GM12878 (cell line): ENCODE measurements around the gene UBAC2. TPM values are rescaled to one million over a fixed set of nuclear protein-coding genes. Genes with fewer than 3 reads are reported as not detected.

Source experiments
- BCL11A ChIP-seq: IDR thresholded peaks from 2 replicates; pipeline ENCODE4 v1.6.1; 2011; ENCODE audit warnings: low read depth, low read length
- BHLHE40 ChIP-seq, 2 experiments: fragments of 450-650 bp in 1 of 2; IDR thresholded peaks; 2 replicates each; pipeline ENCODE4 v1.6.1; 2011 to 2017; ENCODE audit warnings: low read depth in 2 of 2, borderline replicate concordance in 1 of 2, improper control_type of control experiment in 1 of 2, low read length in 1 of 2, mild to moderate bottlenecking in 1 of 2
- CBX5 ChIP-seq: sonication (generic); IDR thresholded peaks from 2 replicates; pipeline ENCODE4 v1.6.1; 2016; ENCODE audit warnings: low read depth, moderate library complexity, mild to moderate bottlenecking, inconsistent platforms
- CEBPB ChIP-seq, 2 experiments: fragments of 150-350 bp in 1 of 2; IDR thresholded peaks; 2 replicates each; pipeline ENCODE4 v1.6.1; 2012 to 2014; ENCODE audit warnings: low read depth in 2 of 2, low read length in 2 of 2, borderline replicate concordance in 1 of 2, inconsistent platforms in 1 of 2
- CHD1 ChIP-seq: IDR thresholded peaks from 2 replicates; pipeline ENCODE4 v1.6.1; 2012; ENCODE audit warnings: low read depth, low read length, improper control_type of control experiment
- CUX1 ChIP-seq: IDR thresholded peaks from 2 replicates; pipeline ENCODE4 v1.6.1; 2012; ENCODE audit warnings: improper control_type of control experiment, low read depth, low read length; ENCODE audit not compliant: insufficient replicate concordance
- HDAC6 ChIP-seq: fragments of 200-600 bp; sonication (generic); IDR thresholded peaks from one replicate; pipeline ENCODE4 v1.8.0; 2017; ENCODE audit warnings: antibody characterized with exemption; ENCODE audit not compliant: unreplicated experiment
- MEF2A ChIP-seq: IDR thresholded peaks from 2 replicates; pipeline ENCODE4 v1.6.1; 2011; ENCODE audit warnings: low read depth, mild to moderate bottlenecking, low read length, moderate library complexity; ENCODE audit not compliant: insufficient read depth
- MXI1 ChIP-seq: fragments of 150-350 bp; IDR thresholded peaks from 2 replicates; pipeline ENCODE4 v1.6.1; 2011; ENCODE audit warnings: low read depth, mild to moderate bottlenecking, inconsistent platforms, low read length, improper control_type of control experiment
- RELA ChIP-seq: fragments of 450-650 bp; IDR thresholded peaks from 2 replicates; pipeline ENCODE4 v1.8.0; 2014; ENCODE audit warnings: borderline replicate concordance; ENCODE audit not compliant: partially characterized antibody
- SIN3A ChIP-seq: IDR thresholded peaks from 2 replicates; pipeline ENCODE4 v1.6.1; 2012; ENCODE audit warnings: low read depth, low read length, improper control_type of control experiment
- SP1 ChIP-seq: IDR thresholded peaks from one replicate; pipeline ENCODE4 v1.6.1; 2011; ENCODE audit warnings: low read depth, low read length
- SPI1 ChIP-seq: IDR thresholded peaks from 2 replicates; pipeline ENCODE4 v1.6.1; 2011; ENCODE audit warnings: low read depth, mild to moderate bottlenecking, low read length, moderate library complexity, borderline replicate concordance; ENCODE audit not compliant: insufficient read depth
- YBX1 ChIP-seq: fragments of 450-650 bp; IDR thresholded peaks from 2 replicates; pipeline ENCODE4 v1.6.1; 2016; ENCODE audit warnings: antibody characterized with exemption
- ZNF622 ChIP-seq: fragments of 450-650 bp; IDR thresholded peaks from 2 replicates; pipeline ENCODE4 v1.6.1; 2017; ENCODE audit warnings: mild to moderate bottlenecking, inconsistent platforms
- polyA plus RNA-seq, 11 experiments: library from polyadenylated mRNA; depleted of rRNA in 4 of 11; unstranded in 6 of 11; stranded (reverse) in 5 of 11; fragments of >200 nt; fragmentation: Nextera tagmentation in 4 of 11; fragmentation: Illumina TruSeq in 1 of 11; extraction: Ambion mirVana in 4 of 11; extraction: Trizol in 1 of 11; gene quantifications; 1 replicate in 1 of 11; 2 replicates in 10 of 11; pipeline versions ENCODE4 v1.2.1 to v1.2.3, GENCODE V29; 2011 to 2016; ENCODE audit warnings: inconsistent platforms in 2 of 11, missing spikeins in 2 of 11, low read depth in 1 of 11
- total RNA-seq, 4 experiments: library from RNA; depleted of rRNA in 3 of 4; stranded (reverse); fragments of >200 nt in 3 of 4; fragmentation: Illumina TruSeq in 1 of 4; extraction: Trizol in 1 of 4; gene quantifications; 2 replicates each; pipeline versions ENCODE4 v1.2.1 to v1.2.3, GENCODE V29; 2013 to 2021
- TF ChIP-seq, protein P1 (sequence below): fragments of 450-650 bp; formaldehyde crosslinking; IDR thresholded peaks from 2 replicates; pipeline ENCODE4 v1.4.0; 2020; ENCODE audit warnings: mild to moderate bottlenecking, moderate library complexity
- TF ChIP-seq, protein P2 (sequence below): fragments of 450-650 bp; IDR thresholded peaks from 2 replicates; pipeline ENCODE4 v1.6.1; 2017; ENCODE audit warnings: mild to moderate bottlenecking, moderate library complexity

The UBAC2 gene
- total and polyA plus RNA-seq, 10 of the 15 experiments (the other 5 are each of a cell fraction or from before 2014, with no cell fraction given) = 3.0 to 54.6 (median 17.4) TPM

GRCh38 chr13:99431927-99432608, 231.4 kb downstream of the UBAC2 start (continued):
- no peak for TF ChIP-seq CUX1
- TF ChIP-seq MEF2A = no peak
- TF ChIP-seq ZNF622 = no peak
- no peak for TF ChIP-seq CEBPB (IDR thresholded peaks at IDR 0.05; ENCODE audit: borderline replicate concordance in 1 of 2, low read depth in 2 of 2, low read length in 2 of 2)
- no peak for TF ChIP-seq CHD1
- TF ChIP-seq BHLHE40 (IDR thresholded peaks at IDR 0.05; ENCODE audit: borderline replicate concordance in 1 of 2, low read depth in 2 of 2, low read length in 1 of 2) = peak; percentile 95 to 97
- no peak for TF ChIP-seq SP1
- TF ChIP-seq SPI1 = peak; percentile 71; the same call in 1 of the 2 replicates
- TF ChIP-seq MXI1 = no peak
- no peak for TF ChIP-seq HDAC6
- TF ChIP-seq BCL11A = peak; percentile 62; the same call in 1 of the 2 replicates
- TF ChIP-seq, protein P1, sequence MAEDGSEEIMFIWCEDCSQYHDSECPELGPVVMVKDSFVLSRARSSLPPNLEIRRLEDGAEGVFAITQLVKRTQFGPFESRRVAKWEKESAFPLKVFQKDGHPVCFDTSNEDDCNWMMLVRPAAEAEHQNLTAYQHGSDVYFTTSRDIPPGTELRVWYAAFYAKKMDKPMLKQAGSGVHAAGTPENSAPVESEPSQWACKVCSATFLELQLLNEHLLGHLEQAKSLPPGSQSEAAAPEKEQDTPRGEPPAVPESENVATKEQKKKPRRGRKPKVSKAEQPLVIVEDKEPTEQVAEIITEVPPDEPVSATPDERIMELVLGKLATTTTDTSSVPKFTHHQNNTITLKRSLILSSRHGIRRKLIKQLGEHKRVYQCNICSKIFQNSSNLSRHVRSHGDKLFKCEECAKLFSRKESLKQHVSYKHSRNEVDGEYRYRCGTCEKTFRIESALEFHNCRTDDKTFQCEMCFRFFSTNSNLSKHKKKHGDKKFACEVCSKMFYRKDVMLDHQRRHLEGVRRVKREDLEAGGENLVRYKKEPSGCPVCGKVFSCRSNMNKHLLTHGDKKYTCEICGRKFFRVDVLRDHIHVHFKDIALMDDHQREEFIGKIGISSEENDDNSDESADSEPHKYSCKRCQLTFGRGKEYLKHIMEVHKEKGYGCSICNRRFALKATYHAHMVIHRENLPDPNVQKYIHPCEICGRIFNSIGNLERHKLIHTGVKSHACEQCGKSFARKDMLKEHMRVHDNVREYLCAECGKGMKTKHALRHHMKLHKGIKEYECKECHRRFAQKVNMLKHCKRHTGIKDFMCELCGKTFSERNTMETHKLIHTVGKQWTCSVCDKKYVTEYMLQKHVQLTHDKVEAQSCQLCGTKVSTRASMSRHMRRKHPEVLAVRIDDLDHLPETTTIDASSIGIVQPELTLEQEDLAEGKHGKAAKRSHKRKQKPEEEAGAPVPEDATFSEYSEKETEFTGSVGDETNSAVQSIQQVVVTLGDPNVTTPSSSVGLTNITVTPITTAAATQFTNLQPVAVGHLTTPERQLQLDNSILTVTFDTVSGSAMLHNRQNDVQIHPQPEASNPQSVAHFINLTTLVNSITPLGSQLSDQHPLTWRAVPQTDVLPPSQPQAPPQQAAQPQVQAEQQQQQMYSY (CRISPR knock-in tag) = no peak
- TF ChIP-seq, protein P2, sequence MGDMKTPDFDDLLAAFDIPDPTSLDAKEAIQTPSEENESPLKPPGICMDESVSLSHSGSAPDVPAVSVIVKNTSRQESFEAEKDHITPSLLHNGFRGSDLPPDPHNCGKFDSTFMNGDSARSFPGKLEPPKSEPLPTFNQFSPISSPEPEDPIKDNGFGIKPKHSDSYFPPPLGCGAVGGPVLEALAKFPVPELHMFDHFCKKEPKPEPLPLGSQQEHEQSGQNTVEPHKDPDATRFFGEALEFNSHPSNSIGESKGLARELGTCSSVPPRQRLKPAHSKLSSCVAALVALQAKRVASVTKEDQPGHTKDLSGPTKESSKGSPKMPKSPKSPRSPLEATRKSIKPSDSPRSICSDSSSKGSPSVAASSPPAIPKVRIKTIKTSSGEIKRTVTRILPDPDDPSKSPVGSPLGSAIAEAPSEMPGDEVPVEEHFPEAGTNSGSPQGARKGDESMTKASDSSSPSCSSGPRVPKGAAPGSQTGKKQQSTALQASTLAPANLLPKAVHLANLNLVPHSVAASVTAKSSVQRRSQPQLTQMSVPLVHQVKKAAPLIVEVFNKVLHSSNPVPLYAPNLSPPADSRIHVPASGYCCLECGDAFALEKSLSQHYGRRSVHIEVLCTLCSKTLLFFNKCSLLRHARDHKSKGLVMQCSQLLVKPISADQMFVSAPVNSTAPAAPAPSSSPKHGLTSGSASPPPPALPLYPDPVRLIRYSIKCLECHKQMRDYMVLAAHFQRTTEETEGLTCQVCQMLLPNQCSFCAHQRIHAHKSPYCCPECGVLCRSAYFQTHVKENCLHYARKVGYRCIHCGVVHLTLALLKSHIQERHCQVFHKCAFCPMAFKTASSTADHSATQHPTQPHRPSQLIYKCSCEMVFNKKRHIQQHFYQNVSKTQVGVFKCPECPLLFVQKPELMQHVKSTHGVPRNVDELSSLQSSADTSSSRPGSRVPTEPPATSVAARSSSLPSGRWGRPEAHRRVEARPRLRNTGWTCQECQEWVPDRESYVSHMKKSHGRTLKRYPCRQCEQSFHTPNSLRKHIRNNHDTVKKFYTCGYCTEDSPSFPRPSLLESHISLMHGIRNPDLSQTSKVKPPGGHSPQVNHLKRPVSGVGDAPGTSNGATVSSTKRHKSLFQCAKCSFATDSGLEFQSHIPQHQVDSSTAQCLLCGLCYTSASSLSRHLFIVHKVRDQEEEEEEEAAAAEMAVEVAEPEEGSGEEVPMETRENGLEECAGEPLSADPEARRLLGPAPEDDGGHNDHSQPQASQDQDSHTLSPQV = peak; percentile 87
- no peak for TF ChIP-seq CBX5
- no peak for TF ChIP-seq SIN3A
- no peak for TF ChIP-seq YBX1
- TF ChIP-seq RELA = no peak
